ENCODE data around the gene ASAP2.

Gene ASAP2

DNA sequence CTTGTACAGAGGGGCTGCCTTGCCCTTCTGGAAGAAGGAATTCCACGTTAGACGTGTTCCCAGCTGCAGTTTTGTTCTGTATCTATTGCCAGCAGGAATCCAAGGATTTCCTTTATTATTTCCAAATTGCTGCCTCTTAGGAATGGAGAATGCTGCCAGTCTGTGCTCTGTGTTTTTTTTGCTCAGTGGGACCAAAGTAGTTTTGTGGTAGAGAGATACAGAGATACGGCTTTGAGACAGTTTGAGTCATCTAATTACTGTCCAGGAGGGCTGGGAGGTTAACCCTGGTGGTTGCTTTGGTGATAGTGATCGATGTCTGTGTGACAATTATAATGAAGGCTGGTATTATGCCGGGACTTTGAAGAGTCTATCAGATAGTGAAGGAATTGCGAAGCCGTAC is 26.3 kb downstream of the ASAP2 start:
- no peak for DNase-seq

DNA sequence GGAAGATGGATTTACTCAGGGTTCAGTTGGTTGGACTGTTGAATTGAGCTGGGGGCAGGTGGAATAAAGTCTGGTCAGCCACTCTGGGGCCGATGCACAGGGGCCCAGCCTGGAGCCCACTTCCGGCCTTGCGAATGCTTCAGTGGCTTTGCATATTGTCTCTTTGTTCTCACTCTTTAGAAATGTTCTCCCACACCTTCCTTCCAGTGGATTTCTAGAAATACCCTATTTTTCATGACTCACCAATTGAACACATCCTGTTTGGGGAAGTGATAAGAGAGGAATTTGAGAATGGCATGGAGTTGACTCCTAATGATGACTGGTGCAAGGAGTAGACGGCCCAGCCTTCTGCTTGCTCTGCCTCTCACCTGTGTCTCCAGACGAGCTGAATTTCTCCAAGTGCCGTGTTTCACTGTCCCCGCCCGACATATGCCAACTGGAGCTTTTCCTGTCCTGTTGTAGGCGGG is 28.1 kb downstream of the ASAP2 start:
- no peak for DNase-seq

DNA sequence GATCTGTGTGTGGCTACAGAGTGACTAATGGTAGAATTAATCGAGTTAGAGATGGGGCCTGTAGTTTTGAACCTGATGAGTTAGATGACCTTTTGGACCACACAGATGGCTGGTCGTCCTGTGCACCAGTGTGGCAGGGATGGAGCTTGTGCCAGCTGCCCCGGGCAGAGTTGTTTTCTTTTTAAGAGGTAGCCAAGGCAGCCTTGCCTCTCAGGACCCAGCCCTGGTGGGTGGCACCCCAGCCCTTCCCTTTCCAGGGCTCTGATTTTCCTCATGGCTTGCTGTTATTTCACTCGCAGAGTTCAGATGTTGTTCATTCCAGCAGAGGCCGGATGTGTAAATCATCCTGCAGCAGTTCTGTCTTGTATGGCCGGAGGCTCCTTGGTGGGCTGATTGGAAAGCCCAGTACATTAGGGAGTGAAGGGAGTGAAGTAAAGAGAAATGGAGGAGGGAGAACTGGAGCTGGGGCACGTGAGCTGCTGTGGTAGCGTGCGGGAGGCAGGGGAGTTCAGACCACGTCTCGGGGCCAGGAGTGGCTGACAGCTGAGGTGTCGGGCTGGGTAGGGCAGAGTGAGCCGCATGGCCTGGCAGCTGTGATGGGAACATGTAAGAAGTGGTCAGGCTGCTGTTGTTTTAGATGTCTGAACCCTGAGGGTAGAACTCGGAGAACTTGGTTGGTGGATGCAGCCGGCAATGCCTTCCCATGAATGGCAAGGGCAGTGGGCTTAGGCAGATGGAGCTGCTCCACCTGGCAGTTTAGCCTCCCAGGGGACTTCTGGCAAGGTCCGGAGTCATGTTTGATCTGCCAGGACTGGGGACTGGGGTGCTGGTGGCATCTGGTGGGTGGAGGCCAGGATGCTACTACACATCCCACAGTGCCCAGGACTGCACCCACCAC is 28.8 kb downstream of the ASAP2 start:
- DNase-seq = no peak

DNA sequence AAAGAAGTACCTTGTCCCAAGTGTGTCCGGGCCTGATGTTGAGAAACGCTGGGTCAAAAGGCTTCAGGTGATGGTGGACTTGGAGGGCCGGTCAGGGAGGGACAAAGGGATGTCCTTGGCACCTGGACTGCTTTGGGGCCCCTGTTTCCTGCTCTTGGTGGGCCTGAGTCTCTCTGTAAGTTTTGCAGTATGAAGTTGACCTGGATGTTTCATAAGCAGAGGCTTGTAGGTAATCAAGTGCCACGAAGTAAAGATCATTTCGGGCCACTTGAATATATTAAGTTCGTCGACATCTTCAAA is 29.4 kb downstream of the ASAP2 start:
- no peak for DNase-seq

DNA sequence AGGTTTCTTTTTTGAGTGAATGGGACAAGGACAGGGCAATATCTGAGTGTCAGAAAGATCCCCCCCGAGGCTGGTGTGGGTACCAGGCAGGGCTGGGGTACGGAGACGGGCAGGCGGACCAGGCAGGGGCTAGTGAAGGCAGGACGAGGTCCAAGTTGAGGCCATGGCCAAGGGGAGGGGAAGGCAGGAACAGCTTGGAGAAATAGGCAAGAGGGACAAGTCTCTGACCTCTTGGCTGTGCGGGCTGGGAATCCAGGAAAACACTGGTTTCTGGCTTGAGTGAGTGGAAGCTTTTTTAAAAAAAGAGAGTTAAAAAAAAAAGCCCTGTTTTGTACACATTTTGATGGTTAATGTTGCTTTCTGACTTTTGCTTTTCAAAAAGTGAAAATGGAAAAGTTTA is 30.3 kb downstream of the ASAP2 start:
- no peak for DNase-seq

DNA sequence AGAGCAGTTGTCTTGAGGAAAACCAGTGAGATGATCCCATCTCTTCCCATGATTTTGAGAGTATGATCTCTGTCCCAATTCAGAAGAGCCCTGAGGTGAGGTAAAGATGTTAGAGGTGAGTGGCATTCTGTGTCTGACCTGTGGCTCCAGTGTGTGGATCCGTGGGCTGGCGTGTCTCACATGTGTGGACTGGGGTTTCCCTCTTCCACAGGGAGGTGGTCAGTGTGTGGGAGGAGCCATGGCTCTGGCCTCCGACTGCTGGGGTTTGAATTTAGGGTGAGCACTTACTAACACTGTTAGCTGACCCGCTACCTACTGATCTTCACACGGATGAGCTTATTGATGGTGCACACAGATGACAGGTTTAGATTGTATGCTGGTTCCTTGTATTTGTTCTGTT is 31.2 kb downstream of the ASAP2 start:
- no peak for DNase-seq

DNA sequence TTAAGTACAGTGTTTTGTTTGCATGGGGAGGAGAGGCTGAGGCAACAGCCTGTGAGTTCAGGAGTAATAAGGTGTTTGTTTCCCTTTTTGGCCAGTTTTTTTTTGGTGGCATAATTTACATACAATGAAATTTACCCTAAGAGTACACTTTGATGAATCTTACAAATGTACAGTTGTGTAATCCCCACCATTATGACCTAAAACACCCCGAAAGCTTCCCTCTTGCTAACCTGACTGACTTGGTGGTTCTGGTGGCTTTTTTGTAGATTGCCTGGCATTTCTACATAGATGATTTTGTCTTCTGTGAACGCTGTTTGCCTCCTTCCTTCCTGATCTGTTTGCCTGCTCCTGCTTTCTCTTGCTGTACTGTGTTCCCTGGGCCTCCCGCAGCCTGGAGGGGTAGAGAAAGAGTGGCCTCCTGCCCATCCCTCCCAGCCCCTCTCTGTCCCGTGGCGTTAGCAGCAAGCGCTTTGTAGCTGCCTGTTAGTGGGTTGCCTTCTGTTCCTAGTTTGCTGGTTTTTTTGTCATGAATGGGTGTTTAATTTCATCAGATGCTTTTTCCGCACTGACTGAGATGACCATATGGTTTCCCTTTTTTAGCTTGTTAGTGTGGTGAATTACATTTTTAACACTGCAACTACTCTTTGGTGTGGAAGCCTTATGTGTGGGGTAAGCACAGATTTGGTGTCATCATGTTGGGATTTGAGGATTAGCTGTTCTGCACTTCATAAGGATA is 32.1 kb downstream of the ASAP2 start:
- no peak for DNase-seq

DNA sequence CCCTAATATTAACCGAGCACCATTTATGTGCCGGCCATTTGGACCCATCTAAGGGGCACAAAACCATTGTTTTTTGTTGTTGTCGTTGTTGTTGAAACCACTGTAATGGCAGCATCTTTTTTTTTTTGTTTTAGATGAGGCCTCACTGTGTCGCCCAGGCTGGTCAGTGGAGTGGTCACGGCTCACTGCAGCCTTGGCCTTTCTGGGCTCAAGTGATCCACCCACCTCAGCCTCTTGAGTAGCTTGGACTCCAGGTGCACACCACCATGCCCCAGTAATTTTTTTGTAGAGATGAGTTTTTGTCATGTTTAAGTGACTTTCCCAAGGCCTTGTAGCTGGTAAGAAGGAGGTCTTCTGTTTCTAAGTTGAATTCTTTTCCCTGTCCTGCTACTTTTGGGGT is 33.0 kb downstream of the ASAP2 start:
- no peak for DNase-seq

DNA sequence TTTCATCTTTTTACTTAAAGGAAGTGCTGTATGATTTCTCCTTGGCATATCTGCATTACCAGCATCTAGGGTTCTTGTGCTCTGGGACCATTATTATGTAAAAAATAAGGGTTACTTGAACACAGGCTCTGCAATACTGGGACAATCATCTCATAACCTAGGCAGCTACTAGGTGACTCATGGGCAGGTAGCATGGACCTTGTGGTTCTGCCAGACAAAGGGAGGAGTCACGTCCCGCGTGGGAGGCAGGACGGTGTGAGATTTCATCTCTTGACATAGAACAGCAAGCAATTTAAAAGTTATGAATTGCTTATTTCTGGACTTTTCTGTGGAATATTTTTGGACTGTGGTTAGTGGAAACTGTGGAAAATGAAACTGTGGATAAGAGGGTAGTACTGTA is 34.1 kb downstream of the ASAP2 start:
- DNase-seq = no peak

DNA sequence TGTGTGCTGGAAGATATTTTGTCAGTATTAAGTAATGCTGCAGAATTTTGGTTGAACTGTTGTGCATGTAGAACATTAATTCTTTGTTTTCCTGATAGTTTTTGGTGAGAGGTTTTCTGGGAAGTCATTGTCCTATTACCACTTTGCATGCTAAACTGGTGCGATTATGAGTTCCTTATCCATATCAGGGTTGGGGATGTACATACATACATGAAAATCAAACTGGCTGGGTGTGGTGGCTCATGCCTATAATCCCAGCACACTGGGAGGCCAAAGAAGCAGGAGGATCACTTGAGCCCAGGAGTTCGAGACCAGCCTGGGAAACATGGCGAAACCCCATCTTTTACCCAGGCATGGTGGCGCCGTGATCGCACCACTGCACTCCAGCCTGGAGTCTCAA is 34.6 kb downstream of the ASAP2 start:
- no peak for DNase-seq

DNA sequence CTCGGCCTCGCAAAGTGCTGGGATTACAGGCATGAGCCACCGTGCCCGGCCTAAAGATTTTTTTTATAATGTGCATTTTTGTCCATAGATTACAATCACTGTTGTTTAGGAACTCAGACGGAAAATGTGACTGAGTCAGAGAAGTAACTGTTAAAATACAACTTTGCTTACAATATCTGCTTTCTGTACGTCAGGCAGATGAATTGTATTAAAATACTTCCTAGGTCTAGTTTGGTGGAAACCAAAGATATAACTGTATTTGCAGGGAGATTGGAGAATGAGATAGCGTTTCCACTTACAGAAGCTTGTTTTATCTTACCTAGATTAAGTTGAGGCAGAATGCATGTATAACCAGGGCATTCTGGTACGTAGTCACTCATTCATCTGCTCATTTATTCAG is 36.7 kb downstream of the ASAP2 start:
- no peak for DNase-seq

DNA sequence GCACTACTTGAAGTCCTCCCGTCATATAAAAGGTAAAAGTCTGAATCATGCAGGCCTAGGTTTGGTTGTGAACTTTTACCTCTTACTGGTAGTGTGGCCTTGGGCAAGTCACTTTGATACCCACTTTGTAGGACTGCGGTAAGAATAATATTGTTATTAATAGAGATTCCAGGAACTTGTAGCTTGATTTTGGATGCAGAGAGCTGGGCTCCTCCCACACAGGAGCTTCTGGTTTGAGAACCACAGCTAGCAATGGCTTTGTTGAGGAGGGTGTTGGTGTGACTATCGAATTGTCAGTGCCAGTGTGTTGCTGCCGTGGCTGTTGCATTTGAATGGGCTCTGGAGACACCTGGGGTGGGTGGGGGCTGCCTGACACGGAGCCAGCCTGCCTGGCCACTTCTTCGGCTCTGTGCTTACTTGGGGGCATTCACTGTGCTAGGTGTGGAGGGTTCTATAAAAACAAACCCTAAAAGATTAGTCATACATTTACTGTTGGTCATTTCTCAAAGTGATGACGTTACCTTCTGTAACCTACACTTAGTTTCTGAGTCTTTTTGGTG is 38.5 kb downstream of the ASAP2 start:
- DNase-seq = no peak

DNA sequence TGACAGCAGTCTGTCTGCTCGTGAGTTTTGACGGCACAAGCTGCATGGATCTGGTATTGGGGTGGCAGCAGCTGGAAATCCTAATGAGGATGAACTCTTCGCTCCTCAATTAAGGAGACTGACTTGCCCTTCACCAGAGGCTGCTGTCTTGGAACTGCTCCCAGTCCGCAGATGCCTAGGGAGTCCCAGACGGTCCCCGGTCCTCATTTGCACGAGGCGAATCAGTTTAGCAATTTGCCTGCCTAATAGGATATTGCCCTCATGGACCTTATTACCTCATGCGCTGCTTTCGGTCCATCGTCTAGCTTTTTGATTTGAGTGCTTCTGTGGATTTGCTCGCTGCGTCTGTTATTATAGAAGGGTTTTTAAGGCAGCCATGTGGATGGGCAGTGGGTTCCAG is 40.6 kb downstream of the ASAP2 start:
- no peak for DNase-seq

DNA sequence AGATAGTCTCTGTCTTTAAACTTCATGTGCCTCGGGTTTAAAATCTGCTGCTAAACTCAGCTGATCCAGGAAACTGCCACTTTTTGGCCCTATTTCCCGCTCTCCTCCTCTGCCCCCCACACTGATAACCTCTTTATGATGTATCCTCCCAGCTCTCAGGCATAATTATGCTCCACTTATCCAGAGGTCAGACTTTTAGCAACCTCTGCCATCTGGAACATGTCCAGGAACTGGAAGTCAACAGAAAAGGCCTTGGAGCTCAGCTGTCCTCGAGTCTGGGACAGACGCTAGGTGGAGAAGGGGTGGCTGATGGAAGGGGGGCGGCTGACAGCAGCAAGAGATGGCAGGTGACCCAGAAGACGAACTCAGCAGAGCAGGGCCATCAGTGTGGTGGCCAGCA is 41.2 kb downstream of the ASAP2 start:
- no peak for DNase-seq

DNA sequence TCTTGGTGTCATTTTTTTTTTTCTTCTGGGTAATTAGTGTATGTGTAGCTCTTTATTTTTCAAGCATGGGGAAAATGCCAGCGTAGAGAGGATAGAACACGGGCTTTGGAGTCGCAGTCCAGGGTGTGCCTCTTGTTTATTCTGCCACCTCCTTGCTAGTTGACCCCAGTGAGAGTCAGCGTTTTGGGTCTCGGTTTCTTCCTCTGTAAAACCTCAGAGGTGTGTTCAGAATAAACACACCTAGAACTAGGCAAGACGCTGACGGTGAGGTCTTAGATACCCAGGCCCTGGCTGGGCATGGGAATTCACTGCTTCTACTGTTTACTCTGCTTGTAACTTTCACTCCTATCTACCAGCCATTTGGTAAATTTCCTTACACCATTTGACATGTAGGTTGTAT is 41.8 kb downstream of the ASAP2 start:
- no peak for DNase-seq

DNA sequence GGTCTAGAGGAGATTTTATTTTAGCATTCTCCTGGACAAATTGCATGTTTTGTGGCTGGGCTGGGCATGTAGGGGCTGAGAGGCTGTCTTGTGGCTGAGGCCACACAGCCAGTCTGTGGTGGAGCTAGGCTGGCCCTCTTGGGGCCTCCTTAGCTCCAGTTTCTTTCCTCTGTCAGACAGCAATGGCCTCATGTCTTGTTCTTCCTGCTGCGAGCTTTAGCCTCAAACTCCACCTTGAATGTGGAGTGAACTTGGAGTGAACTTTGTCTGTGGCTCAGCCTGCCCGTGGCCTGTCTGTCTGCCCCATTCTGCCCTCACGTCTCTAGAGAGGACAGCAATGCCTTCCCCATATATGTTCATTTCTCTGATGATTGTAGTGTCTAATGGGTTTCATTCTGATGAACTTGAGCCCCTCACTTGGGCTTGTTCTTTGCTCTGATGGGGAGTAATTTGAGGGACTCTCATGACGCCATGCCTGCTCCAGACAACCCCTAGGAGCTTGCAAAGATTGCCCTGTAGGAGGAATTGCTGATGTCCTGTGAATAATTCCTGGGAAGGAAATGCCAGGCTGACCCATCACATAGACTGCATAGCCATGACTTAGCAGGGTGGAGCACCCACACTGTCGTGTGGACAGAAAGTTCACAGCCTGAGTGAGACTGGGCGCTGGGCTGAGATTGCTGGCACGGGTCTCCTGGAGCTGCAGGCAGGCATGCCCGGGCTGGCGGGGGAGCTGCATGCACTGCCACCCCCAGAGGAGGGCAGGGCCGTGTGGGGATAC is 42.6 kb downstream of the ASAP2 start:
- no peak for DNase-seq

DNA sequence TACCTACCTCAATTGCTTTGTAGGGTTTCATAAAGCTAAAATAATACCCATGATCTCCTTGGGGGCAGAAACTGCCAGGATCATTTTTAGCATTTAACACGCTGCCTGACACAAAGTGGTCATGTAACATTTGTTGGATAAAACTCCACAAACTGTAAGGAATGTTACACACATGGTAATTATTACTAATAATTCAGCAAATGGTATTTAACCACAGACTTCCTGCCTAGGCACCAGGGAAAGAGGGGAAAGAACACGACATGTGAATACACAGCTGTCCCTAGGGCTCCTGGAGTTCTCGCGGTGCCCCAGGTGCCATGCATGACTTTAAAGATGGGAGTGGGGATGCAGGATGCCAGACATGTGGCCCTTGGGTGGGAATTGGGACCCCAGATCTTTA is 43.5 kb downstream of the ASAP2 start:
- no peak for DNase-seq

DNA sequence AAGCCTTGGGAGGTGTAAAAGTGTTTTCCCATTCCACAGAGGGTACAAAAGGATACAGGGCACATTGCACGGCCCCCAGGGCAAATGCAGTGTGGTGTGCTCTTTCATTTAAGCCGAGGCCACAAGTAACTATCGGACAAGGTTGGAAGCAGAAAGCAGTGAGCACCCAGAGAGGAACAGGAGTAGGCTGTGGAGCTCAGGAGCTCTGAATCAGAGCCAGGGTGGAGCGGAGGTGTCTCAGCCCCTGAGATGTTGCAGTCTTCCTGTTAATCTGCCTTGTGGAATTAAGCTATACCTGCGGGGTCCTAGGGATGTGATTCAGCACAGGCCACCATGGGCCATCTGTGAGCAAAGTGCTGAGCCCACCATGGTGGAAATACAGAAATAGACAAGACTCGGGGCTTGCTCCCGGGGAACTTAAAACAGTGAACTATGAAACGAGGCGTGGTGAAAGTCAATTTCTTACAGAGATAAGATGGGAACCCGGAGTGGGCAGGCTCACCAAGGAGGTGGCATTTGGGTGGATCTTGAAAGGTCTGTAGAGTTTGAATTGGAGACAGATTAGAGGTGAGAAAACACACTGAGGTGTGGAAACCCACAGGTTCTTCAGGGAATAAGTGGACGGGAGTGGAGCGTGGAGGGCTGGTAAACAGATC is 44.0 kb downstream of the ASAP2 start:
- DNase-seq = no peak

DNA sequence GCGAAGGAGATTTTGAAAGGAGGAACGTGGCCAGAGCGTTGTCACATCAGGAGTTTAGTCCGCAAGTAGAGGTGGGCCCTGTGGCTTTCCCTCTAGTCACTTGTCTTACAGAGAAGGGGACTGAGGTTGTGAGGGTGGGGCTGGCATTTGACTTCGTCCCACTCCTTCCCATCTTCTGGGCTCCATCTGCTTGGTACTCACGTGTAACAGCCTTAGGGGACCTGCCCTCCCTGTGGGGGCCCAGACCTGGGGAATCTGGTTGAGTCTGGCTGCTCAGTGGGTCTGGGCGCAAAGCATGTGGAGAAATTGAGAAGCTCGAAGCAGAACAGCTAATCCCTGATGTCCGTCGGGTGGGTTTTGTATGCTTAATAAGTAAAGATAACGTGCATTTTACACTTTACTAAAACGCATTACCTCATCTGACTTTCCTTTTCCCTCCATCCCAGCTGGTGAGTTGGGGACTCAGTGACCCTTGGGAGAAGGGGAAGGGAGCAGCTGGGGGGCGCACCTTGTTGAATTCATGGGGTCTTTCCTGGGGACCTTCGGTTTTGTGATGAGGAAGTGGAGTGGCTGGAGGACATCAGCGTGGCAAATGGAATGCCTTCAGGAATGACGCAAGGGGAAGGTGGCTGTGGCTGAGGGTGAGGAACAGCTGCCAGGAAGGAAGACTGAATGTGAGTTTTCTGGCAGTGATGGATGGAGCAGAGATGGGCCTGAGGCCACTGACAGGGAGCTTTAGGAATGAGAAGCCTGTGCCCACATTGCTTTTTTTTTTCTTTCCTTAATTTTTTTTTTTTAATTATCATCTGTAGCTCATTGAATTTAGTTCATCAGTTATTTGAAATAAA is 44.8 kb downstream of the ASAP2 start:
- DNase-seq = no peak

DNA sequence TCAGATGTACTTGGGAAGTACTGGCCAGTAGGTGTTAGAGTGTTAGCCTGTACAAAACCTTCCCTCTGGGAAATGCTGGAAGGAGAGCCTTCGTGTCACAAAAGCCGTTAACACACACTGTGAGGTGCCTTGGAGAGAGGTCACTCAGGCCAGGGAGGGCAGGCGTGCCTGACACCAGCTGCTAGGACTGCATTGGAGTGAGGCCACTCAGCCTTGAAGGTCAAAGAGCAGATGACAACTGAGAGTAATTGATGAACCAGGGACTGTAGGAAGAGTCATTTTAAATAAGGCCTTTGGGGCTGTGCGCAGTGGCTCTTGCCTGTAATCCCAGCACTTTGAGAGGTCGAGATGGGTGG is 45.4 kb downstream of the ASAP2 start:
- no peak for DNase-seq

DNA sequence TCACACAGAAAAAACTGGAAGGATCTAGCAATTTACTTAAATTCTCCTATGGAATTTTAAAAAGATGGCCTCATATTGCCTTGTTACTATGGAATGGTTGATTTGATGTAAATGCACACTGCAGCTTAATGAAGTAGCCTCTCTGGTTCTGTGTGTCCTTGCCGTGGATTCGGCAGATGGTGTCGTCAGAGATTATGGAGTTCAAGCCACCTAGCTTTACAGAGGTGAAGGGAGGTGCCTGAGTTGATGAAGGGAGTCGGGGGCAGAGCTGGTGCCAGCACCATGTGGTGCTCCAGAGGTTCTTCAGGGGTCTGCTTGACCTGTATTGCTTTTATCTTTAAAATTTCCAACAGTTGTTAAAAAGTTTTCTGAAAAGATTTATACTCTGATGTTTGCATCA is 48.8 kb downstream of the ASAP2 start:
- DNase-seq = no peak

DNA sequence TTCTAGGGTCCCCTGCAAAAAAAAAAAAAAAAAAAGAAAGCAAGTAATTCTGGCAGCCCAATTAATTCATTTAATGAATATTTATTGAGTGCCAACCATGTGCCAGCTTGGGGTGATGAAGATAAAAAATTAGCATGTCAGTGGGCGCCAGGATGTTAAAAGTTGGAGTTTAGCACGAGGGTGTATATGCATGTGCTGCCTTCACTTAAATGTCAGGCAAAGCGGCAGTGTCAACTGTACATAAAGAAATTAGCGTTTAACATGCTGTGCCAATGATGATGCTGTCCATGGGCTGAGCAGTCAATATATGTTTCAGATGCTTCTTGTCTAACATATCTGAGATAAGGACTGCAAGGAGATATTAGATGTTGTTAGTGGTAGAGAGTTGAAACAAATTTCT is 49.5 kb downstream of the ASAP2 start:
- no peak for DNase-seq

Measured in activated CD4-positive, CD25-positive, alpha-beta regulatory T cell treated with anti-CD3 and anti-CD28 coated beads, Interleukin-2, amount 50 U/mL, for 72 hours (primary cell).